Left lung (tissue), 14 donors: ENCODE data around the gene HPCAL4. TPM values are rescaled to one million over a fixed set of nuclear protein-coding genes. Genes with fewer than 3 reads are reported as not detected.

Experiments
- ATAC-seq: fragments of 200-7000 bp; cut with Tn5 transposase; one replicate; pipeline ENCODE4 v1.9.1; 2020; ENCODE audit warnings: moderate library complexity
- DNase-seq, 4 donors: peaks; one replicate each; pipeline ENCODE4 v3.0.0-alpha.2; 2013 to 2020
- H3K27ac ChIP-seq, 2 donors: fragments of 200-600 bp; sonication (generic) in 1 of 2; one replicate each; pipeline versions ENCODE4 v1.5.0 to v1.8.0; 2020 to 2021
- H3K27me3 ChIP-seq, 2 donors: fragments of 200-600 bp; sonication (generic) in 1 of 2; one replicate each; pipeline versions ENCODE4 v1.5.0 to v1.8.0; 2020 to 2021
- H3K36me3 ChIP-seq, 2 donors: fragments of 200-600 bp; sonication (generic) in 1 of 2; one replicate each; pipeline versions ENCODE4 v1.5.0 to v1.8.0; 2020 to 2021
- H3K4me1 ChIP-seq, 2 donors: fragments of 200-600 bp; one replicate each; pipeline ENCODE4 v1.8.0; 2021
- H3K4me3 ChIP-seq, 2 donors: fragments of 200-600 bp; sonication (generic) in 1 of 2; one replicate each; pipeline versions ENCODE4 v1.5.0 to v1.8.0; 2020 to 2021; ENCODE audit warnings: mild to moderate bottlenecking in 1 of 2
- H3K9me3 ChIP-seq, 2 donors: fragments of 200-600 bp; sonication (generic) in 1 of 2; one replicate each; pipeline versions ENCODE4 v1.5.0 to v1.8.0; 2020 to 2021
- intact Hi-C, 2 donors: fragments of 100-400 bp; cut with DNase I; formaldehyde crosslinking; loops; one replicate each; pipeline versions ENCODE4 v1.11.2 to v1.14.2; 2022
- long read RNA-seq, 12 donors: library from polyadenylated mRNA in 2 of 12; unstranded in 2 of 12; transcript quantifications; one replicate each; pipeline ENCODE4 v2.0.0 and lab custom pipeline, GENCODE V29; 2019 to 2026
- polyA plus RNA-seq, 6 donors: library from polyadenylated mRNA; unstranded; fragments of 120-200 nt; gene quantifications; one replicate each; pipeline ENCODE4 v1.2.1, GENCODE V29; 2013; ENCODE audit not compliant: insufficient read length in 6 of 6
- total RNA-seq, 2 donors: library from RNA; stranded (reverse); fragmentation: NEBNext Ultra II Directional; extraction: Animal tissue kit (Norgen Biotek cat#: 25700); gene quantifications; one replicate each; pipeline ENCODE4 v1.2.1, GENCODE V29; 2021
- TF ChIP-seq, protein P1 (sequence below), 2 donors: fragments of 200-600 bp; sonication (generic) in 1 of 2; IDR thresholded peaks; one replicate each; pipeline versions ENCODE4 v1.5.0 to v1.8.0; 2021; ENCODE audit warnings: antibody characterized with exemption in 2 of 2
- donor health status: DM: no; HTN: yes; CAD: no.
- donor health status: DM: no; HTN: no; CAD: no.

HPCAL4 gene
- 1 to 10 TPM in 1 of 2 donors, under 1 TPM in 1; 0.31 to 1.9 TPM for total RNA-seq
- polyA plus RNA-seq = under 1 TPM; 0.04 to 0.23 (median 0.14) TPM
- long read RNA-seq, donor 1 = 0 reads
- long read RNA-seq, donor 2 = 0 reads
- long read RNA-seq, donor 3 = 0 reads
- long read RNA-seq, donor 4 = 0 reads
- long read RNA-seq, donor 5 = 0 reads
- long read RNA-seq, donor 6 = 0 reads
- long read RNA-seq, donor 7 = 0 reads
- long read RNA-seq, donor 8 = 0 reads
- long read RNA-seq, donor 9 = 0 reads
- long read RNA-seq, donor 10 = 0 reads
- long read RNA-seq, donor 11, full-length matches to known transcripts = 23 of 23 reads
- long read RNA-seq, donor 11, partial matches to known transcripts = 0 of 23 reads
- long read RNA-seq, donor 11, other reads (novel, unspliced or antisense) = 0 of 23 reads
- long read RNA-seq, donor 12, full-length matches to known transcripts = 1 of 1 reads
- long read RNA-seq, donor 12, partial matches to known transcripts = 0 of 1 reads
- long read RNA-seq, donor 12, other reads (novel, unspliced or antisense) = 0 of 1 reads

DNA sequence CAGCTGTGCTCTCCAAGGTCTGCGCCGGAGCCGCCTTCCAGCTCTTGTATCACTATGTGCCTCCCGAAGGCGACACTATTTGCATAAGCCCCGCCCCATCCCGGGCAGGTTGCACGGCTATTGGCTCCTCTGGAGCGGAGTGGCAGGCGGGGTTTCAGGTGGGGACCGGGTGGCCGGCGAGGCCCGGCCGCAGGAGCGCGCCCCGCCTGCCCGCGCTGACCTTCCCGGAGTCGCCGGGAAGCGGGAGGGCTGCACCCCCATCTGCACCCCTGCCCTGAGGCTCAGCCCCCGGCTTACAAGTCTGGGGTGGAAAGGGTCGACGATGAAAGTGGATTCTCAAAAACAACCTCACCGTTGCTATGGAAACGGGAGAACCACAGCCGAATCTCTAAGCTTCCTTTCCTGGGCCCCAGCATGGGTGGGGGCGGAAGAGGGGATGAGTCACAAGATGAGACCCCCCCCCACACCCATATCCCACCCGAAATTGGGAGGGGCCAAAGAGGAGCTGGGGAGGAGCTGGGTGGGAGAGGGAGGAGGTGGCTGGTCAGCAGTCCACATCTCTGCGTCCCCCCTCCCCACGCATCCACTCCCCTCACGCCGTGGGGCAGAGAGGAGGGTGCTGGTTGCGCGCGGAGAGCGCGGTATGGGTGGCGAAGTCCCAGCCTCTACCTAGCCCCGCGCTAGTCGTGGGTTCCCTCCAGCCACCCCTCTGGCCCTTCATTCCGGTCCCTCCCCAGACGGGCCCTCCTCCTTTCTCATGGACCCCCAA is at the start of gene HPCAL4:
Gene HPCAL4 (minus strand): TSS at position 51 of the 769 bp plus-strand sequence. CDS start 6,830 bp downstream, outside the sequence.
- H3K4me1 ChIP-seq = peaks cover 11 to 24% of the 10 kb centered on the region in 2 donors
- no peak within 1 kb of the TSS for H3K27ac ChIP-seq
- TF ChIP-seq, protein P1, sequence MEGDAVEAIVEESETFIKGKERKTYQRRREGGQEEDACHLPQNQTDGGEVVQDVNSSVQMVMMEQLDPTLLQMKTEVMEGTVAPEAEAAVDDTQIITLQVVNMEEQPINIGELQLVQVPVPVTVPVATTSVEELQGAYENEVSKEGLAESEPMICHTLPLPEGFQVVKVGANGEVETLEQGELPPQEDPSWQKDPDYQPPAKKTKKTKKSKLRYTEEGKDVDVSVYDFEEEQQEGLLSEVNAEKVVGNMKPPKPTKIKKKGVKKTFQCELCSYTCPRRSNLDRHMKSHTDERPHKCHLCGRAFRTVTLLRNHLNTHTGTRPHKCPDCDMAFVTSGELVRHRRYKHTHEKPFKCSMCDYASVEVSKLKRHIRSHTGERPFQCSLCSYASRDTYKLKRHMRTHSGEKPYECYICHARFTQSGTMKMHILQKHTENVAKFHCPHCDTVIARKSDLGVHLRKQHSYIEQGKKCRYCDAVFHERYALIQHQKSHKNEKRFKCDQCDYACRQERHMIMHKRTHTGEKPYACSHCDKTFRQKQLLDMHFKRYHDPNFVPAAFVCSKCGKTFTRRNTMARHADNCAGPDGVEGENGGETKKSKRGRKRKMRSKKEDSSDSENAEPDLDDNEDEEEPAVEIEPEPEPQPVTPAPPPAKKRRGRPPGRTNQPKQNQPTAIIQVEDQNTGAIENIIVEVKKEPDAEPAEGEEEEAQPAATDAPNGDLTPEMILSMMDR (IDR thresholded peaks at IDR 0.05) = no peak
- H3K9me3 ChIP-seq = no peaks in the 10 kb centered on the region
- peak within 1 kb of the TSS; percentile 2 to 25 for H3K4me3 ChIP-seq
- no peaks in the 10 kb centered on the region for H3K36me3 ChIP-seq
- intact Hi-C loops = no loop called here
- DNase-seq = peak; percentile 74 to 96 (median 90)
- H3K27me3 ChIP-seq = peaks cover 14 to 98% of the 10 kb centered on the region in 2 donors
- ATAC-seq = peak; percentile 98

DNA sequence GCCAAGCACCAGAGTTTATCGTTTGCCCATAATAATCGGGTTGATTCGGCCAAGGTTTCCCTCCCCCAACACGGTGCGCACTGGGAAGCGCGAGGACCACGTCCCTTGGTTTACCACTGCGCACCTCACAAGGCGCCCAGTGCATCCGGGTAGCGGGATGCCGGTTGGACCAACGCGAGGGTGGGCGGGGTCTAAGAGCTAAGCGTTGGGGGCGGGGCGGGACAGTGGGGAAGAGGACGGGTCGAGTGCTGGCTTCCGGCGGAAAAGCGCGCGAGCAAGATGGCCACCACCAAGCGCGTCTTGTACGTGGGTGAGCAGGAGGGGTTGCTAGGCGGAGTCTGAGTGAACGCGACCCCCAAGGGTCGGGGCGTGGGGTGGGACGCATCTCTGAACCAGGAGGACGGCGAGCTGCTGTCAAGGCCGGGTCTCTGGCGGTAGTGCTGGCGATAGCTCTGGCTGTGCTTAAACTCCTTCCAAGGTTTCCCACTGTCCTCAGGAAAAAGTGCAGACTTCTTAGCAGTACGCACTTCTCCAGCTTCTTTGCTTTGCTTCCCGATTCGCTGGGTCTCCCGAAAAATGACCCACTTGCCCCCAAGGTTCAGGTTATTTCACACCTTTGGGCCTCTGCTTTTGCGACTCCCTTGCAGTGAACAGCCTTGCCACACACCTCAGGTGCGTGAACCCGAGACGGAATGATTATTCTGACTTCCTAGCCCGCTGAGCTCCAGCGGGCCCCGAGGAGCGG is 47.6 kb upstream of the HPCAL4 start, which contains the start of gene PPIE:
Gene PPIE (plus strand): TSS at position 261 of the 745 bp plus-strand sequence. CDS start 19 bp downstream, at position 280.
- H3K4me3 ChIP-seq = peak within 1 kb of the TSS; percentile 57 to 78
- peaks cover 10 to 21% of the 10 kb centered on the region in 2 donors for H3K4me1 ChIP-seq

DNA sequence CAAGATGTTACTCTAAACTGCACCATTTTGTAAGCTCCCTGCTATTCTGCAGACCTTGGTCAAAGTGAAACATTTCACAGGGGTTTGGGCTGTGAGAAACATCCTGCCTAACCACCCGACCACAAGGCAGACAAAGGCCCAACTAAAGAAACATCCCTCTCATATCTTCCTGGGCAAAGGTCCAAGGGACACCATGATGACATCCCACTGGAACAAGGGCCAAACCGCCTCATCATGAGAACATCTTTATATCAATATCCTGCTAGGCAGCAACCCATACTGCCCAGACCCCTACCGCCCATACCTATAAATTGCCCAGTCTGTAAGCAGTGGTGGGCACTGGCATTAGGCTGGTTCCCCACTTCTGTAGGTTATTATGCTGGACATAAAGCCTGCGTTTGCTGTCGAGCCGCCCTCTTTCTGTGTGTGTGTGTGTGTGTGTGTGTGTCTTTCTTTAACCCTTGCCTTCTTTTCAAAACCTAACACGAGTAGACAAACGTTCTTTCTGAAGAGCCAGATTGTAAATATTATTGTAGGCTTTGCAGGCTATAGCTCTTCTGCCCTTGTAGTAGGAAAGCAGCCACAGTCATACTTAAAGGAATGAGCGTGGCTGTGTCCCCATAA is 46.4 kb upstream of the HPCAL4 start:
- TF ChIP-seq, protein P1 (IDR thresholded peaks at IDR 0.05) = no peak
- no peak overlapping the region for H3K27ac ChIP-seq
- ATAC-seq = no peak

More for the DNA sequence above, 47.6 kb upstream of the HPCAL4 start, which contains the start of gene PPIE:
- ATAC-seq (peak; percentile 99), DNase-seq (peak; percentile 84 to 98 (median 93))
- Histone ChIP-seq H3K27ac (peak within 1 kb of the TSS in 1 of 2 donors; percentile 78), H3K36me3 (peaks cover 4 to 35% of the 10 kb centered on the region in 2 donors), H3K9me3 (no peaks in the 10 kb centered on the region), H3K27me3 (peaks cover 0 to 30% of the 10 kb centered on the region in 2 donors)
- TF ChIP-seq, protein P1 (IDR thresholded peaks at IDR 0.05) = no peak
- intact Hi-C loops = no loop called here

DNA sequence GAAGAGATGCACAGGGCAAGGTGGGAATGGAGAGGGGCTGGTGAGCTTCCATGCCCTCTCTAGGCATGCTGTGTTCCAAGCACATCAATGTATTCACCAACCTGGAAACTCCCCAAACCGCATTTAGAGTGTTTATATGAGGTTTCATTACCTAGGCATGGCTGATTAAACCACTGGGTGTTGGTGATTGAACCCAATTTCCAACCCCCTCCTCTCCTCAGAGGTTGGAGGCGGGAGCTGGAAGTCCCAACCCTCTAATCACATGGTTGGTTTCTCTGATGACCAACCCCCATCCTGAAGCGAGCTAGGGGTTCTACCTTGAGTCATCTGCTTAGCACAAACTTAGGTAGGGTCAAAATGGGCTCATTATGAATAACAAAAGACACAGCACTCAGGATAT is 44.5 kb upstream of the HPCAL4 start:
- H3K27me3 ChIP-seq = peaks cover 0 to 52% of the 10 kb centered on the region in 2 donors
- TF ChIP-seq, protein P1 (IDR thresholded peaks at IDR 0.05) = no peak
- H3K4me1 ChIP-seq = peaks cover 10 to 16% of the 10 kb centered on the region in 2 donors
- no peak overlapping the region for H3K27ac ChIP-seq
- ATAC-seq = no peak
- H3K9me3 ChIP-seq = no peaks in the 10 kb centered on the region
- H3K4me3 ChIP-seq = no peak overlapping the region
- intact Hi-C loops = no loop called here
- no peak for DNase-seq
- peaks cover 0 to 4% of the 10 kb centered on the region in 2 donors for H3K36me3 ChIP-seq

More for the DNA sequence above, 46.4 kb upstream of the HPCAL4 start:
- peaks cover 0 to 42% of the 10 kb centered on the region in 2 donors for H3K27me3 ChIP-seq
- intact Hi-C loops = no loop called here
- peaks cover 0 to 24% of the 10 kb centered on the region in 2 donors for H3K36me3 ChIP-seq
- H3K4me3 ChIP-seq = no peak overlapping the region
- peaks cover 10 to 21% of the 10 kb centered on the region in 2 donors for H3K4me1 ChIP-seq
- H3K9me3 ChIP-seq = no peaks in the 10 kb centered on the region
- DNase-seq = peak in 1 of 4 donors; percentile 7
